NCI-H2227 (cell line): Measurements from ENCODE around the gene ZFR2.

Experiments
- DNase-seq: peaks from one replicate; lab custom pipeline; 2025; ENCODE audit not compliant: unreplicated experiment; lab: John Stamatoyannopoulos, UW

The ZFR2 gene

DNA sequence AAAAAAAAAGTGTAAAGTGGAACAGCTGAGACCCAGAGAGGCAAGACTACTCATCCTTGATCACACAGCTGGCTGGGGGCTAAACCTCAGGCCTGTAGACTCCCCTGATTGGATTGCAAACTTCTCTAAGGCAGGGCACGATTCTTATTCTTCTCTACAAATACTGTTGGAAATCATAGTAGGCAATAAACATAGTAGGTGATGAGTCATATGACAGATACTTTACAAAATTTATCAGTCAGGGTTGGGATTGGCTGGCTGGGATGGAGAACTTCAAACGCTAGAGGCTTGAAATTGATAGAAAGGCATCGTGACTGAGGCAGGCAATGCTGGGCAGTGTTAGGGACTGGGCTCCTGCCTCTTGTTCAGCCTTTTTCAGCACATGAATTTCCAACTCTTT is 76.7 kb downstream of the ZFR2 start:
- no peak for DNase-seq

DNA sequence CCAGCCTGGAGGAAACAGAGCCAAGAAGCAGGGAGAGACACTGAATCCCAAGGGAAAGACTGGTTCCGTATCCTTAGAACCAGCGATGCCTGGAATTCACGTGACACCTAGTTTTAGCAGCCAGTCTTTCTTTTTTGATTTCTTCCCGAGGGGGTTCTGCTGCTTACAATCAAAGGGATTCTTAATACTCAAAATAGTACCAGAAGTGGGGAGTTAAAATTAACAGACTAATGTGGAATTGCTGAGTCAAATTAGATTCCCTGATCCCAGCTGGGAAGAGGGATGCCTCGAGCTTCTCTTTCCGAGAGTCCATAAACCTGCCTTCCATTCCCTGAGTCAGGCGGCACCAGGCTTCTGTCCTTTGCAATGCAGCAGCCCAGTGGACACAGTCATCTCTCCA is 77.9 kb downstream of the ZFR2 start:
- DNase-seq, result no peak

DNA sequence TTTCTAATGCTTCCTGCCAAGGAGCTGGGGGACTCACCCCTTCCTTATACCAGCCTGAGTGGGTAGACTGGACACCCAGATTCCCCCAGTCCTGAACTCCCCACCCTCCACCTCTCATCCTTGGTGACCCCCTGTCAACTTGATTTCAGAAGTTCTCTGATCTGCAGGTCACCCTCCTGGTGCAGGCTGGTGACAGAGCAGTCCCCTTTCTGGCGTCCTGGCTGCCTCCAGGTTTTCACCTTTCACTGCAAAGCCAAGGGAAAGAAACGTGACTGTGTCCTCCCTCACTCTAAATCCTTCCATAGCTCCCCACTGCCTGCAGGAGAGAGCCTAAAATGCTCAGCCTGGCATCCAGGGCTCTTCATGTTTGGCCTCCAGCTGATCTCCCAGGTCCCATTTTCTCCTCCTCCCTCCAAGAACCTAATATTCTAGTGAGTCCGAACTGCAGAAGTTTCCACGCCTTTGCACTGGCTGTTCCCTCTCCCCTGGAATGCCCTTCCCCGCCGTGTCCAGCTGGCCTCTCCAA is 78.6 kb downstream of the ZFR2 start:
- DNase-seq, result no peak

DNA sequence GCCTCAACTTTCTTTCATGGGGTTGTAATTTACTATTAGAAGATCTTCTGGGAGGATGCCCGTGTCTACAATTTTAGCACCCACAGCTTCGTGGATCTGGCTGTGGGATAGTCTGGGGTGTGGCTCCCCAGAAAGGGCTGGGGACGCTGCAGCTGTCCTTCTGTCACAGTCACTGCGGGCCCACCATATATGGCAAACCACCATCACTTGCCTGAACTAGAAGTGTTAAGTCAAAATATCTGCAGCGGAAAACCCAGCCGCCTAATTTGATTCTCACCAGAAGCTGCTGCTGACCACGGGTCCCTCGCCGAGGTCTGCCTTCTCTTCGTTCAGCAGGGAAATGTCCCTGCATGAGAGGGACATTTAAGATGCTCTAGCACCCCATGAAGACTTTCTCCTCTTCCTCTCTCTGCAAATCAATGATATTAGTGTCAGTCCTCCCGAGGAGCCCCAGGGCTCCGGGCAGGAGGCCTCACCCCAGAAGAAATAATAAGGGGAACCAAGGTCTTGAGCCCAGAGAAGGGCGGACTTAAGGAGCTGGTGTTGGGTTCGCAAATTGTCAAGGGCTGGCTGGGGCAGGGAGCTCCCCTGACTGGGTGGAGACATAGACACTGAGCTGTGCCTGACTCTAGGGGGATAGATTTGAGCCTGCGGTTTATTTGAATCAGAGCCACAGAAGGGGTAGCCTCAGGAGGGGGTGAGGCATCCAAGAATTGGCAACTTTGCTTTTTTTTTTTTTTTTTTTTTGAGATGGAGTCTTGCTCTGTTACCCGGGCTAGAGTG is 79.7 kb downstream of the ZFR2 start:
- DNase-seq, result no peak

DNA sequence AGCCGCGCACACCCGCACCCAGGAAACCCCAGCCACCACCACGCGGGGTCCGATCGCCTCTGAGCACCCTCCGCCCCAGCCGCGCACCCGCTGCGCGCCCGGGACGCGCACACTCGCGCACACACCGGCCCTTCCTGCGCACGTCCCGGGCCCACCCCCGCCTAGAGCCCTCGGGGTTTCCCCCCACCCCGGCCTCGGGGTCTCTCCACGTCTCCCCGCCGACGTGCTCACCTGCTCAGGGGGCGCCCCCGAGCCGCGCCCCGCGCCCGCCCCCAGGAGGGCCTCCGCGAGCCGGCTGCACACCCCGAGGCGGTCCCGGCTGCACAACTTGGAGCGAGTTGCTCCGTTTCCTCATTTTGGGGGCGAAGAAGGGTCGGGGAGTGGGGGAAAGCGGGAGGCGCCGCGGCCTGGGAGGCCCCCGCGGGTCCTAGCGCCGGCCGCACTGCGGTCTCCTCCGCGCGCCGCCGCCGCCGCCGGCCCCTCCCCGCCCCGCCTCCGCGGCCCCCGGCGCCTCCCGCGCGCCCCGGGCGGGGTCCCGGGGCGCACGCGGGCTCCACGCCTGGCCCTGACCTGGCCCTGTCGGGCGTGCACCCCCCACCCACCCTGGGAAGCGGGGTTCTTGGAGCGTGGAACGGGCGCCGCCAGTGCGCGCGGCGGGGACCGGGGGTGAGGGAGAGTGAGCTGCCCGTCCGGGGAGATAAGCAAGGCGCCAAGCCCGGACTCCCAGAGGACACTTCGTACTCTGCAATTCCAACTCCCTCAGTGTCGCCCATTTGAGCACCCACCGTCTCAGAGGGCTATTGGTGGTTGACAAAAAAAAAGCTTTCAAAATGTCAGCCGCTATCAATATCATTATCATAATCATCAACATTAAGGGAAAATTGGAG is 82.7 kb downstream of the ZFR2 start, which contains the start of gene MATK:
Gene MATK (minus strand): TSS at position 444 of the 887 bp plus-strand sequence. CDS start 1,246 bp downstream, outside the sequence.
- DNase-seq, result no peak

DNA sequence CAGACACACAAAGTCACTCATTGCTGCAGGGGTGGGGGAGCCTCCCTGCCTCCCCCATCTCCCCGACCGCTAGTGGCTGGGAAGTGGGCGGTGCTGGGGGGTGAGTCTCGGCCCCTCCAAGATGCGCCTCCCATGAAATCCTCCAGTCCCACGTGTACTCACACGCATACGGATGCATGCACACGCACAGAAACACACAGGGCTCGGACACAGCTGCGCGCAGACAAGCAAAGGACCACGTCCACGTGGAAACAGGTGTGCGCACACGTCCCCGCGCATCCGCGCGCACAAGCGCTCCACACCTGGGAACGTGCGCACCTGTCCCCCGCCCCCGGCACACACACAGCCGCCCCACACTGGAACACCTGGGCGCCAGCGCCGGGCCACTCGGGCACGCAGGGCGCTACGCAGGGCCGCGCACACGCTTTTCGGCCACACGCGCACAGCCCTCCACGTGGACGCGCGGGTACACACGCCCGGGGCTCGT is 83.3 kb downstream of the ZFR2 start:
- DNase-seq, result no peak

DNA sequence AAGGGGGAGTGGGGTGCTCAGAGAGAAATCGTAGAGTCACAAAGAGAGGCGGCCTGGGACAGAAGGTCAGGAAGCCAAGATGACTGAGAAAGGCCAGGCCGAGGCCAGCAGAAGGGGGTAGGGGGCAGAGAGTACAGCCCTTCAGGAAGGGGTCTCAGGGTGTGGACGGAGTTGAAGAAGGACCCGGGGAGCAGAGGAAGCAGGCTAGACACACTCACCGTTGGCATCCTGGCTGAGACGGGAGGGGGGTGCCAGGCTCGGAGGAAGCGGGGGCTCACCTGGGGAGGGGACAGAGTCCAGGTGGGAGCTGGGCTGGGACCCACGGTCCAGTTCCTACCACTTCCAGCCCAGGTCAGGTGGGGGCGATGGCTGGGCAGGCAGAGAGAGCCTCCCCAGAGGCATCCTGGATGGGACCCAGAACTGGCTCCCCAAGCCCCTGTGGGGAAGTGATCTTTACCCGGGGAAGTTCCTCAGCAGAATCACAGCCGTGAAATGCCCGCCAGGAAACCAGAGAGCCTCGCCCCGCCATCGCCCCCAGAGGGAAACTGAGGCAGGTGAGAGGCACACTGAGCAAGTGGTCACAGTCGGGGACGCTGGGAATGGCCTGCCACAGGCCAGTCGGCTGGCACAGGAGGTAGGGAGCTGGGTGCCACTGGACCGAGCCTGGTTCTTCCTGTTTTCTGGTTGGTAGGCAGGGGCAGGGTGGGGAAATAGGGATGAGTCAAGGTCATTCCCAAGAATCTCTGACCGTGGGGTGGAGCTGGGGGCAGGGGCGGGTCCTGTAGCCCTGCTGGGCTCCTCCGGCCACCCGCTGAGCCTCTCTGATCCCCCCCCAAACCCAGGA is 84.0 kb downstream of the ZFR2 start:
- DNase-seq, result no peak

DNA sequence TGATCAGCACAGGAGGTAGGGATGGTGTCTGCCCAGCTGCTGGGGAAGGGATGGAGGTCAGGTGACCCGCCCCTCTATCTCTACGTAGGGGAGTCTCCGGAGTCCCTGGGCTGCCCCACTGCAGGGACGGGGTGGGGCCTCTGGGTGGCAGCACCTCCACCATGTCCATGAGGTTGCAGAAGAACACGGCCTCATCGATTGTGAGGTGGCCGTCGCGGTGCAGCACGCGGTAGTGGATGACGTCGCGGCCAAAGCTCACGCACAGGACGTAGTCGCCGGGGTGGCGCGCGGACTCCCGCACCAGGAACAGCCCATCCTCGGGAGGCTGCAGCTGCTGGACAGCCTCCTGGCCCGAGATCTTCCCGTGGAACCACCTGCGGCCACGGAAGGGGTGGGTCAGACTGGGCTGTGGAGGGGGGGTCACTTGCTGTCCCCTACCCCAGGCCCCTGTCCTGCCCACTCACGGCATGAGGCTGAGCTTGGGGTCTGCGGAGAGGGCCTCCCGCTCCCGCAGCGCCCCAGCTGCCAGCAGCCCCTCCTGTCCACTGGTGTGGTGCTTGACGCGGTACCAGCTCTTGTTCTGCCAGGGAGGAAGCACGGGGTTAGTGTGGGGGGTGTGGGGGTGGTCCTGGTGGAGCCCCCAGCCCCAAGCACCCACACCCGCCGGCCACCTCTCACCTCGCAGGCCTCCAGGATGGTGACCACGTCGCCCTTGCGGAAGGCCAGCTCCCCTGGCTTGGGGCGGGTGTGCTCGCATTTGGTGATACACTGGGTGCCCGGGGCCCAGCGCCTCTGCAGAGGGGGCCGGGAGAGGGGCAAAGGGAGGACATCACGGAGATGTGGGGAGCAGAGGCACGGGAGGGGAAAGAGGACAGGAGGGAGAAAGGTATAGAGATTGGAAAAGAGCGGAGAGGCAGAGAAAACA is 84.9 kb downstream of the ZFR2 start:
- DNase-seq, result no peak

DNA sequence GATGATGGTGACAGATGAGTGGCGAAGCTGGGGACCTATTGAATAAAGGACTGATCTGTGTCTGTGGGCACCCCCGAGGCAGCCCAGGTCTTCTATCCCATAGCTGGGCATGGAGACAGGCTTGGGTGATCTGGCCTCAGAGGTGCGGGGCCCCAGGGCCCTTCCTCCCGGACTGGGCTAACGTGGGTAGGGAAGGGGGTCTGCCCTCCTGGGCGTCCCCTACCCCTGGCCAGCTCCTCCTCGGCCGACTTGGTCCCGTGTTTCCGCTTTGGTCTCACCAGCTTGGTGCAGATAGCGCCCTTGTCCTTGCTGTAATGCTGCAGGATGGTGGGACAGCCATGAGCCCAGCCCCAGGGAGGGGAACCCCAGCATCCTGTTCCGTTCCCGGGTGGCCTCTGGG is 85.9 kb downstream of the ZFR2 start:
- DNase-seq, result no peak

DNA sequence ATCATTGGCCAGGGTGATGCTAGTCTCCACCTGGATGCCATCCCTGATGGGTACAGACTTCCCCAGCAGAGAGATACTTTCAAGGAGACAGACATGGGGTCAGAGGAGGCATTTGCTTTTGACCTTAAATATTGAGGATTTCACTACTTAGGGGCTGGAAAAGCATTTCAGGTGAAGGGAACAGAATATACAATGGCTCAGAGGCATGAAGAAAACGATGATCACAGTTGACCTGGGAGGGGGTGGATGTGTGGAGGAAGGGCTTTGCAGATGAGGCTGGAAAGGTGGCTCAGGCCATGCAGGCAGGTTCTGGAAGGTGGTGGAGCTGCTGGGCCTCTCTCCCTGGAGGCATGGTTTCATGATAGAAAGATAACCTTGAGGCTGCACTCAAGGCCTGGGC is 86.5 kb downstream of the ZFR2 start:
- DNase-seq, result no peak

DNA sequence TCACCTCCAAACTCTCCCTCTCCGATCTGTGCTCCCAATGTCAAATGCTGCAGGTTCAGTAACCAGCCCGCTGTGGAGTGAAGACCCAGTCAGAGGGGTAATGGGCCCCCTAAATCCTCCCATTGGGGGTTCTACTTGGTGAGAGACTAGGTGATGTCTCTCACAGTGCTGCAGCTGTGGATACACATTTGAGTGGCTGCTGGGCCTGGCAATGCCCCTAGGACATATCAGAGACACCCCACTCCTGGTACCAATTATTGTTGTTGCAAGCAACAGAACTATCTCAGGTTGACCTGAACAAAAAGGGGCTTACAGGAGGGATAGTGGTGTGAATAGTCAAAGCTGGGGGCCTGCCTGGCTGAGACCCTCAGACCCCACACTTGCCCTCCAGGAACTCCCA is 87.2 kb downstream of the ZFR2 start:
- no peak for DNase-seq

DNA sequence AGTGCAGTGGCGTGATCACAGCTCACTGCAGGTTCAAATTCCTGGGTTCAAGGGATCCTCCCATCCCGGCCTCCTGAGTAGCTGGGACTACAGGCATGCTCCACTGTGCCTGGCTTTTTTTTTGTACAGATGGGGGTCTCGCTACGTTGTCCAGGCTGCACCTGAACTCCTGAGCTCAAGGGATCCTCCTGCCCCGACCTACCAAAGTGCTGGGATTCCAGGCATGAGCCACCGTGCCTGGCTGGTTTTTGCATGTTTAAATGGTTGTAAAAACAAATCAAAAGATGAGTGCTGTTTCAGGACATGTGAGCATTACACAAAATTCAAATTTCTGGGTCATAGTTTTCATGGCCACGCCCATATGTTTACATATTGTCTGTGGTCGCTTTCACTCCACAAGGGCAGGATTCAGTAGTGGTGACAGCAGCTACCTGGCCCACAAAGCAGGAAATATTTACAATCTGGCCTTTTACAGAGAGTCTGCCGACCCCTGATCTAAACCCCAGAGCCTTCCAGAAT is 88.0 kb downstream of the ZFR2 start:
- no peak for DNase-seq

DNA sequence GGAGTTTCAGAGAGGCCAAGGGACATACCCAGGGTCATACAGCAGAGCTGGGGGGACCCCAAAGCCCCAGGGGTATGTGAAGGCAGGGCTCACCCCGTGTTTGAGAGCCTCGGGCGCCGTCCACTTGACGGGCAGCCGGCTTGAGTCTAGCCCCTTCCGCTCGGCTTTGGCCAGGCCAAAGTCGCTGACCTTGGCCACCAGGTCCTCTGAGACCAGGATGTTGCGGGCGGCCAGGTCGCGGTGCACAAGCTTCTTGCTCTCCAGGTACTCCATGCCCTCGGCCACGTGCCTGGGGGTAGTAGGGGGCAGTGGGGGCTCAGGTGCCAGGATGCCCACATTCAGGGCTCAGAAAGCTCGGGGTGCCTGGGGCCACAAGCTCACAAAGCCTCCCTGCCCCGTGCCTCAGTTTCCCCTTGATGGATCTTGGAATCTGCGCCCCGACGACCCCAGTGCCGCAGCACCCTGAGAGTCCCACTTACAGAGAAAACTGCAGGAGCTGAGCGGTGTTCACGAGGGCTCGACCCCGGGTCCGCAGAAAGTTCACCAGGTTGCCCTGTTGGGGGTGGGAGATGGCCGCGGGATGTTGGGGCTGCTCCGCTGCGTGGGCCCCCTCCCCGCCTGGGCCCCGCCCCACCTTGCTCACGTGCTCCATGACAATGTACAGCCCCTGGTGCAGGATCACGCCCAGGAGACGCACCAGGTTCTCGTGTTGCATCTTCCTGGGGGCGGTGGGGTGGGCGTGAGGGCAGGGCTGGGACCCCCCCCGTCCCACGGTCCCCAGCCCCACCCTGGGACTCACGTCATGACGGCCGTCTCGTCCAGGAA is 89.7 kb downstream of the ZFR2 start:
- DNase-seq, result no peak

DNA sequence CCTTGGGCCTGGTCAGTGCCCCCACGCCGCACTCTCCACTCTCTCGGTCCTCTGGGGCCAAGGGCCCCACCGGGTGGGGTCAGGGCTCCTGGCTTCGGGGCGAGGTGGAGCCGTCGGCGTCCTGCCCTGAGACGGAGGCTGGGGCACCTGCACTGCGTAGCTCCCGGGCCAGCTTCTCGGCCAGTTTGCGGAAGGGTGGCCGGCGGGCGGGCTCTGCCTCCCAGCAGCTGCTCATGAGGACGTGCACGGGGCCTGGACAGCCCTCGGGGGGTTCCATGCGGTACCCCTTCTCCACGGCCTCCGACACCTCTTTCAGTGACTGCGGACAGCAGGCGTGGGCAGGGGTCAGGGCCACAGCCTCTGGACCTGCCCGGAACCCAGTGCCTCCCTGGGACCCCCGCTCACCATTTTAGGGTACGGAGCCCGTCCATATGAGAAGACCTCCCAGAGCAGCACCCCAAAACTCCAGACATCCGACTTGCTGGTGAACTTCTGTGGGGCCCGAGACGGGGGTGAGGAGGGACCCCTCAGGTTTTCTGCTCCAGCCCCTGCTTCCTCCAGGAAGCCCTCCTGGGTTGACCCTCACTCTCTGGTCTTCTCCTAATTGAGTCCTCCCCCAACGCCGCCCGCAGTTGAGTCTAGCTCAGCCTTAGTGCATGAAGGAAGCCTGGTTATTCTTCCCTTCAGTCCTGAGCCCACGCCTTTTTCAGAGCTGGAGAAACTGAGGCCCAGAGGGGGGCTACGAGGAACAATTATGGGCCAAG is 90.6 kb downstream of the ZFR2 start:
- DNase-seq, result no peak

DNA sequence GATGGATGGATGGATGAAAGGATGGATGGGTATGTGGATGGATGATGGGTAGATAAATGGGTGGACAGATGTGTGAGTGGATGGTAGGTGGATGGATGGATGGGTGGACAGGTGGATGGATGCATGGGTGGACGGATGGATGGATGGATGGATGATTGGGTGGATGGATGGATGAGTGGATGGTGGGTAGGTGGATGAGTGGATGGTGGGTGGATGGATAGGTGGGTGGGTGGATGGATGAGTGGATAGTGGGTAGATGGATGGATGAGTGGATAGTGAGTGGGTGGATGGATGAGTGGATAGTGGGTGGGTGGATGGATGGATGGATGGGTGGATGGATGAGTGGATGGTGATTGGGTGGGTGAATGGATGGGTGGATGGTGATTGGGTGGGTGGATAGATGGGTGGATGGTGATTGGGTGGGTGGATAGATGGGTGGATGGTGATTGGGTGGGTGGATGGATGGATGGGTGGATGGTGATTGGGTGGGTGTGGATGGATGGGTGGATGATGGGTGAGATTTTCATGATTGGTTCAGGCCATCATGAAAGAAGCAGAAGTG is 92.3 kb downstream of the ZFR2 start:
- no peak for DNase-seq

DNA sequence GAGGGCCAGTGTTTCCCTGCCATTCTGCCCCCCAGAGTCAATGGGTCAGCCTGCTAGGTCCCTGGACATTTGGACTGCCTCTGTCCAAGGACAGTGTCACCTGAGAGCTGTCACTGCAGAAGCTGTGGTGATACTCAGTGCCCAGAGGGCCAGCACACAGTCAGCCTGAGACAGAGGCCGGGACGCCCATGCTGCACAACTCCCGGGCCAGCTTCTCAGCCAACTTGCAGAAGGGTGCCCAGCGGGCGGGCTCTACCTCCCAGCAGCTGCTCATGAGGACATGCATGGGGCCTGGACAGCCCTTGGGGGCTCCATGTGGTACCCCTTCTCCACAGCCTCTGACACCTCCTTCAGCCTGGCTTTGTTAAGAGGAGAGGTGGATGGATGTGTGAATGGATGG is 93.0 kb downstream of the ZFR2 start:
- no peak for DNase-seq

DNA sequence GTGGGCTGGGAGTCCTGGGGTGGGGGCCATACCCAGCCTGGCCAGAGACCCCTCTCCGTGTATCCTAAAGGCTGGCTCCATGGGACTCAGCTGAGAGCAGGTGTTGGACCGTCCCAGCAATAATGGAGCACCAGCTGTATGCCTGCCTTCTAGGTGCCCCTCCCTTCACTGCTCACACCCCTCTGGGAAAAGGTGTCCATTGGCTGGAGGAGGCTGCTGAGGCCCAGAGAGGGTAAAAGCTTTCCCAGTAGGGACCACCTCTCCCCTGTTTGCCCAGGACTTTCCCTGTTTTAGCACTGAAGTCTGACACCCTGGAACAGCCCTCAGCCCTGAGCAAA is 93.5 kb downstream of the ZFR2 start:
- DNase-seq, result no peak
